HG02970 (cell line): ENCODE data around the gene PDIA6.
"Not testable (repeated sequence)": the region's sequence is repeated elsewhere in the genome, so short reads cannot be mapped to it uniquely, and the experiment has no call there.

Experiments
- ATAC-seq: cut with Tn5 transposase; IDR thresholded peaks from one replicate; pipeline ENCODE4 v1.9.1; 2021; ENCODE audit warnings: mild to moderate bottlenecking, moderate library complexity, moderate number of reproducible peaks; ENCODE audit not compliant: unreplicated experiment, low FRiP score

PDIA6 gene

DNA sequence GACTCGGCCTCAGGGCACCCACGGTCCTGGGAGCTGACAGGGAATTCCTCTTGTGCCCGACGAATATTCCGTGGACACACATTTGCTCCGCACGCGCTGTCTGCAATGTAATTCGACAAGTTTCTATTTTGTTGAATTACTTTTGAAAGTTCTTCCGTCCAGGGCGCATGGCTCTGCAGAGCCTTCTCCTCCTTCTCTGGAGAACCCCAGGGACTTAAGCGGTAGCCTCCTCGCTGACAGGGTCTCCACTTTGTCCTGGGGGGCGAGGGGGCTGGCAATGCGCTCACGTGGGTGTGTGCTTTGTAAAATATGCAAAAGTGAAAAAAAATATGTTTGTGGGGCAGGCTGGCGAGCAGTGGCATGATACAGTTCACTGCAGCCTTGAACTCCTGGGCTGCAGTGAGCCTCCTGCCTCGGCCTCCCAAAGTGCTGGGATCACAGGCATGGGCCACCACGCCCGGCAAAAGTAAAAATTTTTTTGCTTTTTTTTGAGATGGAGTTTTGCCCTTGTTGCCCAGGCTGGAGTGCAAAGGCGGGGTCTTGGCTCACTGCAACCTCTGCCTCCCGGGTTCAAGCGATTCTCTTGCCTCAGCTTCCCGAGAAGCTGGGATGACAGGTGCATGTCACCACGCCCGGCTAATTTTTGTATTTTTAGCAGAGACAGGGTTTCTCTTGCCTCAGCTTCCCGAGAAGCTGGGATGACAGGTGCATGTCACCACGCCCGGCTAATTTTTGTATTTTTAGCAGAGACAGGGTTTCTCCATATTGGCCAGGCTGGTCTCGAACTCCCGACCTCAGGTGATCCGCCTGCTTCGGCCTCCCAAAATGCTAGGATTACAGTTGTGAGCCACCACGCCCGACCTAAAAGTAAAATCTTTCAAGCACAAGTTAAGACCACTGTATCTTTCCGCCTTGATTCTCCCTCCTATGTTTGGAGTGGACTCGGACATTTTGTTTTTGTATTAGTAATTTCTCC lies 866 bp upstream of the PDIA6 start:
- ATAC-seq, result not testable (repeated sequence)

DNA sequence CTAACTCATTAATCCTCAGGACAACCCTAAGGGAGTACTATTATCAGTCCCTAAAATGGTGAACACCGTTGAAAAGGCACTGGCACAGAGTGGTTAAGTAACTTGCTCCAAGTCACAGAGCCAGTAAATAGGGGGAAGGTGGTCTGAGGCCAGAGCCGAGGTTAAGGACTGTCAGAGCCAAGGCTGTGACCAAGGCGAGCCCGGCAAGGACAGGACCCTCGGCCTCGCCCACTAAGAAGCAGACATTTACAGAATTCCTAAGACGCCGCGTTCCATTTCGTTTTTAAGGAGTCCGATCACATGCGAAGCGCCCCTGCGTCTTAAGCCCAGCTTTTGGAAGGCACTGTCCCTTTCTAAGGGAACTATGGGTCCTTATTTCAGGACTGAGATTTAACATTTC lies 1.1 kb downstream of the PDIA6 start:
- ATAC-seq, result no peak

DNA sequence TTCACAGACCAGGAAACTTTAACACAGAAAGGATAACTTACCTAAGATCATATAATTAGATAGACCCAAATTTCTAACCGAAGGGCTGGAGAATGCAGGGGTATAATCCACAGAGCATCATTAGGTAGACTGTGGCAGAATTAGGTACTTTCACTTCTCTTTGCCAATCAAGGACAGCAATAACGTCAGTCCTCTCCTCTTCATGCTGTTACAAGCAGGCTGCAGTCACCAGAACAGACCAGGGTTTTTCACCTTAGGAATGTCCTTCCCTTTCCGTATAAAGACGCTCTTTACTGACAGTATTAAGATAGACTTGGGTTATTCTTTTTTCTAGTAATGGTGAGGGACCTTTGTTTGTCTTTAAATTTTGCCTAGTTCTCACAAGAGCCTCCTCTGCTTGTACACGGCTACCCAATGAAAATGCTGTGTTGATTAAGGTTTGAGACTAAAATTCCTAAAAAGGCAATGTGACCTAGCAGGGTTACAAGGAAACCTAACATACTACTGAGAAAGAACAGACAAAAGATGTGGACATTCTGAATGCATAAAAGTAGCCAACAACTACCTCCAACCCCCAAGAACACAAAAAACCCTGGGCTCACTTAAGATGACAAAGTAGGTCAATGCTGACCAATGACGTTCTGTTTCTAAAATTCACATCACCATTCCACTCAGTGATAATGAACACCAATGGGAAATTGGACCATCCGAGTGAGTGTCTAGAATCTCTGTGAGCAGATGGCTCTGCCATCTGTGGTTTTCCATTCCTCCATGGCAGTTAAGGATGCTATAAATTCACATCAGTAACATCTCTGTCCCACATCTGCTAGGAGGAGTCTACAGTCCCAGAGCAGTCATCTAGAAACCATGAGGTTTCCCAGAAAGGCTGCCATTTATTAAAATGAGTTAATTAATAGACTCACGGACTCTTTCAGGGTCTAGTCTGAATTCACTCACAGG lies 2.1 kb downstream of the PDIA6 start:
- ATAC-seq, result no peak

DNA sequence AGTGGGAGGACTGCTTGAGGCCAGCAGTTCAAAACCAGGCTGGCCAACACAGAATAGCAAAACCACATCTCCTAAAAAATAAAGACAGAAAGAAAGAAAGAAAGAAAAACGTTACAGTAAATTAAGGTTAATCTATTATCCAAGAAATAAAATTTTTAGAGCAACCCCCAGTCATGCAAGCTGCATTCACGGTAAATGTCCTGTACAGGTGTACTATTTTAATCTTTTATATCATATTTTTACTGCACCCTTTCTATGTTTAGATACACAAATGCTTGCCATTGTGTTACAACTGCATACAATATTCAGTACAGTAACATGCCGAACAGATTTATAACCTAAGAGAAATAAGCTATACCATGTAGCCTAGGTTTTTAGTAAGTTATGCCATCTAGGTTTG lies 6.0 kb downstream of the PDIA6 start:
- ATAC-seq, result no peak

DNA sequence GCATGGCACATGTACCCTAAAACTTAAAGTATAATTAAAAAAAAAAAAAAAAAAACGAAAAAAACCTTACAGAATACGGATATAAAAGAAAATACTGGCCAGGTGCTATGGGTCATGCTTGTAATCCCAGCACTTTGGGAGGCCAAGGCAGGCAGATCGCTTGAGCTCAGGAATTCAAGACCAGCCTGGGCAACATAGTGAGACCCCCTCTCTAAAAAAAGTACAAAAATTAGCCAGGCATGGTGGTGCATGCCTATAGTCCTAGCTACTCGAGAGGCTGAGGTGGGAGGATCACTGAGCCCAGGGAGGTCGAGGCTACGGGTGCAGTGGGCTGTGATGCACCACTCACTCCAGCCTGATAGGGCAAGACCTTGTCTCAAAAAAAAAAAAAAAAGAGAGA lies 6.6 kb downstream of the PDIA6 start:
- not testable (repeated sequence) for ATAC-seq

DNA sequence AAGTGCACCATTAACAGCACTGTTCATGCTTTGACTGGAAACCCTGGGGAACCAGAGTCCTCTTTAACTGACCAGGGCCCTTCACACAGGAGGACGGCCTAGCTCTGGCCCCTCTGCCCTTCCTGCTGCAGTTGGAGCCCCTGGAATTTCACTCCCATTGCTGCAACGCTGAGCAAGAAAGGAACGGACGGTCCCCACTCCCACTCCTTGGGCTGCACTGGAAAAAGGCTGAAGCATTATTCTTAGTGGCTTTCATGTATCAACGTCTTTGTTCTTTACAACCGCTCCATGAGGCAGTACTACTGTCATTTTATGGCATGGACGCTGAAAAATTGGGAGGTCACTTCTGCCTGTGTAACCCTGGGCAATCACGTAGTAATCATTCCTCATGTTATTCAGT lies 9.9 kb downstream of the PDIA6 start:
- no peak for ATAC-seq

DNA sequence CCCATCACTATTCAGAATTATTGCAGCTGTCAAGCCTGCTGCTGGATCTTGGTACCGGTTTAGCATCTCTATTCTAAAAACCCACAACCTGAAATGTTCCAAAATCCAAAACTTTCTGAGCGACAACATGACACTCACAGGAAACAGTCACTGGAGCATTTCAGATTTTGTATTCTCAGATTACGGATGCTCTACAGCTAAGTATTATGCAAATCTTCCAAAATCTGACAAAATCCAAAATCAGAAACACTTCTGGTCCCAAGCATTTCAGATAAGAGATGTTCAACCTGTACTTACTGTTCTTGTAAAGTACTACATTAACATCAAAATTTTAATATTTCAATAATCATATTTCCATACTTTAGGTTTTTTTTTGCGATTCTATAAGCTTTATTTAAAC lies 12.4 kb downstream of the PDIA6 start:
- ATAC-seq, result no peak

DNA sequence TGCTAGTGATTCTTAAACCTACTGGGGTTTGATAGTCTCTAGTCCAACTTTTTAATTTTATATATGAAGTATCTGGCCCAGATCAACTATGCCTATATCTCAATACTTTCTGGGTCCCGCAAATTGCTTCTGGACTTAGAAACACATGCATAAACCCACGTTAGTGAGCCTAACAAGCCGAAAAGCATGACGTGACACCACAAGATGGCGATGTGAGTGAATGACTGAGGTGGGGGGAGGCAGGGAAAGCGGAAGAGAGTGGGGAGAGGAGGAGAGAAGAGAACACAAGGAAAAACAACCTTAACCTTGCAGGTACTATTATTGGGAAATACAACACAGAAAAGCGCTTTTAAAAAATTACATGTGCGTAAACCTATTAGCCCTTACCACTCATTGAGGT lies 13.8 kb downstream of the PDIA6 start:
- no peak for ATAC-seq

DNA sequence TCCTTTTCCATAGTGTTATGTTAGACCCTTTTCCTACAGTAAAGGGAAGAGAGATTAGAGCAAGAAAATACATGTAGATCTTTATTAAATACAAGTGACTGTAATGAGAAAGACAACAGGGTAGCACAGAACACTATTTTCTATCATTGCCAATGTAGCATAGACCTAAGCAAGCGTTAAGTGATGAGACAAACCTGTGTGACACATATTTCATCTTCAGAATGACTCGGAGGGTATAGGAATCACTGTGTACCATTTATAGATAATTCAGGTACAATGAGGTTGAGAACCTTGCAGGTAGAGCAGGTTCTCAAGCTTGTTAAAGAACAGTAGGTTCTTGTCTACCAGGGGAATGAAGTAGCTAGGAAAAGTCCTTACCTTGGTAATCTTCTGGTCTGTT lies 15.9 kb downstream of the PDIA6 start:
- no peak for ATAC-seq

DNA sequence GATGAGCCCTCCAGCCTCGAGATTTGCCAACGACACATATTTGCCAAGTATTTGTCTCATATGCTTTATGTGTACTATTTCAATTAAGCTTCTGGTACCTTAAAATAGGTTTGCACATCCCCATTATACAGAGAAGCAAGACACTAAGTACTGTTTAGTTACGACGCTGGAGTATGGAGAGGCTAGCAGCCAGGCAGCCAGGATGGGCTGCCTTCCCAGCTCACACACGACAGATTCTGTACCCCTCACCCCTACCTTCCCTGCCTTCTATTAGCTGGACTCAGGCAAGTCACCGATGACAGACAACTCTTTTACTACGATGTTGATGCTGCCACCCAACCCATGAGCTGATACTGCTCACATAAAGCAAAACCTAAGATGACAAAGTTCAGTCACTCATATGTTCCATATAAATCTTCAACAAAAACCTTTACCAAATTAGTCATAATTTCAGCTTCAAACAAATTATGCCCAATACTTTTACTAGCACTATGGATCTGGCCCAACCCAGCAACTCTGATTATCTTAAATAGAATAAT lies 17.0 kb downstream of the PDIA6 start:
- no peak for ATAC-seq

DNA sequence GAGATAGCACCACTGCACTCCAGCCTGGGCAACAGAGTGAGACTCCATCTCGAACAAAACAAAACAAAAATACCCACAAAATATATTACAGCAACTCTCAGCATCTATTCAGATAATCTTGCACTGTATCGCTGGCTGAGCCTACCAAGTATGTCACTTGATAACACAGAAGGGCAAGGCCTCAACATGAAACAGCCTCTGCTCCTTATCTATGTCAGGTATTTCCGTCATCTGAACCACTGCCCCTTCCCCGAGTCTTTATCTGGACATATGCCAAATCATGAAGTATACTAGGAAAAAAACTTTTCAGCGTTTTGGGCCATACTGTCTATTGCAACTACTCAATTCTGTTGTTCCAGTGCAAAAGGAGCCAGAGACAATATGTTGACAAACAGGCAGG lies 17.7 kb downstream of the PDIA6 start:
- ATAC-seq, result no peak

DNA sequence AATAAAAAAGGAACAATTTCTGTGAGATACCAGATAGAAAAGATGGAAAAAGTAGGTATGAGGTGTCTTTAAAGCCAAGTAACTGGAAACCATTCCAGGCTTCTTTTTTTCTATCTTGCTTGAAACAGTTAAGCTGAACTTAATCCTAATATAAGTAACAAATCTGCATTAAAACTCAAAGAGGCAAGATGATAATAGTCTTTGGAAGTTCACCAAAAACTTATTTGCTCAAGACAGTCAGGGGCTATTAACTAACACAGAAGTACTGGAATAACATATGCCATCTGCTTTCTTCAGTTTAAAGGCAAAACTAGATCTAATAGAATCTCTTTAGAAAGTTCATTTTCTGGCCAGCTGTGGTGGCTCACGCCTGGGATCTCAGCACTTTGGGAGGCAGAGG lies 18.8 kb downstream of the PDIA6 start:
- no peak for ATAC-seq

DNA sequence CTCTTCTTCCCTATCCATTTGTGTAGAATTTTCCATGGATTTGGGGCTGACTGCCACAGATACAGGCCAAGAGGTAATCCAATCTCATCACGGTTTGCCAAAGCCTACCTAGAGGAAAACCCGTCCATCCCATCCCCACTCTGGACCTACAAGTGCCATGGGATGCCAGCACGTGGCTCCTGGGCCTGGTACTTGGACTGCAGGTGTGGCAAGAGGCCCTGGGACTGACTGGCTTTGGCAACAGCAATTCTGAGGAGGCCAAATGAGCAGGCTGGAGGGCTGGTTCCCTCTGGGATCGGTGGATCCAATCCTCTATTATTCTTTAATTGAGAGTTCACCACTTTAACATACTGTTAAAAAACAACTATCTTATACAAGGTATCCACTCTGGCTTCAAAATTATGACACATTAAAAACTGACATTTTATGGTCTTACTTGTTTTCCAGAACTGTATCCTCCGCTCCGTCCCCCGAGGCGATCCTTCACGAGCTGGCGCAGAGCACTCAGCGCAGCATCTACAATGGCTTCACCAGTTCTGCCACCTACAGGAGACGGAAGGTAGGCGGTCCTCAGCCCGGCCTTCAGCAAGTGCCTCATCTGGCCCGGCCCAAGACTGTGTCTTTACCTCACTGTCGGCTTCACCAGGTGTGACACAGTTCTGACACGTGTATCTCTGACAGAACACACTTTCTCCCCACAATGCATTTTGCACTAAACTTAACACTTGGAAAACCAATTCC lies 19.8 kb downstream of the PDIA6 start:
- ATAC-seq, result no peak

DNA sequence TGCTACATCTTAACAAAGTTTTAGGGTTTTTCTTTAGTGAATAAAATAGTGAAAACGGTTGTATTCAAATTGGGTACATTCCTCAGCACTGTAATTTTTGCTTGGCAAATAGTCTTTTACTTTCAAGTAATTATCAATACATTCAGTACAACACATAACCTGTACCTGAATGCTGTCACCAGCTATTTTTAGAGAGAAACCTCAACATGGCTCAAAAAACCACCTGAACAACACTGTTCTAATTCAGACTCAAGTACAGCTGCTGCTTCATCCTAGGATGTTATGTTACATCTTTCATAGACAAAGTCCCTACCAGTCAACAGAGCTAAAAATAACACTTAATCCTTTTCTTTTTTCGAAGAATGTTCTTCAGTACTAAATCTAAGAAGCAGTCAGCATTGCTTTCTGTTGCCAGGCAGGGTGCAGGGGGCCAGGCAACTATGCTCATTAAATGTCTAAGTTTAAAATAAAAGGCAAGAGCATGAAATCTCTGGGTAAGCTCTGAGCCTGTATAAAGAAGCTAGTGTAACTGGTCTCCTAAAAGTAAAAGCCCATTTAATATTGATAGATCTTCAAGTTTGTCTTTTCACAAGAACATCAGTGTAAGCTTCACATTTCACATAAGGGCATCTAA lies 20.5 kb downstream of the PDIA6 start:
- ATAC-seq, result no peak

DNA sequence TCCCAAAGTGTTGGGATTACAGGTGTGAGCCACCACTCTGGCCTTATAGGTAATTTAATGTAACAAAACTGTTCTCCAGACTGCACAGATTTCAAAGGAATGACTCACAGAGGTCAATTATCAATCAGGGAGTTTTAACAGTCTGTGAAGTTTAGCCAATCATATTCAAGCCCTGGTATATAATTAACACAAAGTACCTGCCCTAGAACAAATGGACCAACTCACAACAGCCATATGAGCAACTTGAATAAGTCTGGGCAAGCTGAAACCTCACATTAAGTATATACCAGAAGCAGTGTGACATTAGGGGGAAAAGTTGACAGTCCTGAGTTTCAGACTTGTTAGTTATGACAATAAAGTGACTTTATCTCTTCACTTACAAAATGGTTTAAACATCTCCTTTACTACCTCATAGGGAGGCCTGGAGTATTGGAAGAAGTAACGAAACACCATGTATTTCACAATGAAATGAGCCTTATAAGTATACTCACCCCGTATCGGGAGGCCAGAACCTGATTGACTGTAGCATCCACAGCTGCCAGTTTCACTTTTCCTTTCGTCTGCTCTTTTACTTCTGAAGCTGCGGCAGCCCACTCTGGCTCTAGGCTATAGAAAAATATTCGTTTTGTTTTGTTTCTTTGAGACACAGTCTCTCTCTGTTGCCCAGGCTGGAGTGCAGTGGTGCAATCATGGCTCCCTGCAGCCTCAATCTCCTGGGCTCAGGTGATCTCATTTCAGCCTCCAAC lies 22.2 kb downstream of the PDIA6 start:
- peak; percentile 53 for ATAC-seq

DNA sequence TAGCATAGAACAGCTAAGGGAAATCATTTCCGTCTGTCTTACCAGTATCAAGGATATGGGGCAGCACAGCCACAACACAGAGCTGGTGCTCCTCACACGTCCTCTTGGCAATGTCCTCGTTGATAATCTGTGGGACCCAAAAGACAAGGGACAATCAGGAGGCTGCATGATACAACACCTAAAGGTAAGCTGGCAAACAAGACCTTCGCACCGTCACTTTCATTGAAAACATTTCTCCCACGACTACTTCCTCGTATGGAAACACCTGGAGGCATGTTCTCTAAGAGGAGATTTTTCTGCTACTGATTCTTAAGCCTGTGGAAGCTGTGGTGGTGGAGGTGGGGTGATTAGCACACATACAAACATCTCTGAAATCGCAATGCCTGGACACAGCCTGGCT lies 23.7 kb downstream of the PDIA6 start:
- no peak for ATAC-seq

DNA sequence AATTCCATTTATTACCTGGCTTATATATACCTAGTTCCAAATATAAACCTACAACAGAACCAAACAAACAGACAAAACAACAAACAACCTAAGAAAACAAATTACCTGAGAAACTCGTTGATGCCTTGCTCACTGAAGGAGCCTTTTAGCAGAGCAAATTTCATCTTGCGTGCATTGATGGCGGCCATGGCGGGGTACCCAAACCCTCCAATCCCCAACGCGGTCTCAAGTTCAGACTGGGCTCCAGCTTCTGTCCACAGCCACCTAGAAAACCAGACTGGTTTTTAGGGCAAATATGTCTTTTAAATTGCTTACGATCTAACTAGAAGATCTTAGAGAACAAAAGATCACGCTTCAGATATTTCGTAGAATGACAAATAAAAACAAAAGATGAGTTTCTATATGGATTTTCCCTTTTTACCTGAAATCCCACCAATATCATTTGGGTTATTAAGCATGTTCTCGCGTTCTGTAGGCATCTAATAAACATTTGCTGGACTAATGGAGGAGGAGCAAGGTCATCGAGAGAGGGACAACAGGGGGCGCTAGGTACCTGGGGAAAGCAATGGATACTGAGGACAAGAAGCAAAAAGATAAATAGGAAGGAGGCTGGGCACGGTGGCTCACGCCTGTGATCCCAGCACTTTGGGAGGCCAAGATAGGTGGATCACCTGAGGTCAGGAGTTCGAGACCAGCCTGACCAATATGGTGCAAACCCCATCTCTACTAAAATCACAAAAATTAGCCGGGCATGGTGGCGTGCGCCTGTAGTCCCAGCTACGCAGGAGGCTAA lies 25.2 kb downstream of the PDIA6 start:
- no peak for ATAC-seq

DNA sequence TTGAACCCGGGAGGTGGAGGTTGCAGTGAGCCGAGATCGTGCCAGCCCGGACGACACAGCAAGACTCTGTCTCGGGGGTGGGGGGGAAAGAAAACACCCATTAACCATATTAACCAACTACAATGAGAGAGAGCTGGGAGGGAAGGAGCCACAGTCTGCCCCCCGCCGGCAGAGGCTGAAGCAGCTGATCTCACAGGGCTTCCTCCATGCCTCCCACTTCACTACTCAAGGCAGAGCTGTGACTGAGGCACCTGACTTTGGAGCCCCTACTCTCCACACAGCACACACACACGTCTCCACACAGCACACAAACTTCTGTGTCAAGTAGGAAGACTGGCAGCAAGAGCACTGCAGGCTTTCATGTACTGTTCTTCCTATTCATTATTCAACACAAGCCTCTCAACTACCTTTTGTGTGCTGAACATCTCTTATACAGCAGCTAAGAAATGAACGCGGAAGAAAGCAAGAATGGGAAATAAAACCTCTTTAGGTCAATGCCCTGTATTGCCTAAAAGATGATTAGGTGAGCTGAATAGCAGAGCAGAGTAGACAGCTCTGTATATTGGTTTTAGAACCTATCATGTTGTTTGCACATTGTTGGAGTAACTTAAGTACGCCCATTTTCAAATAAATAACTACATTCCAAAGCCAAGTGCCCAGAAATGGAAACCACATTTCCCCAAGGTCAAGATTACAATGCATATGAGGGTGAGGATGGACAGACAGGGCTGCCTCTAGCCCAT lies 26.2 kb downstream of the PDIA6 start:
- ATAC-seq, result no peak
